Ishikawa (cell line): ENCODE data around the gene BACE1-AS.

Experiments
- CEBPB ChIP-seq: IDR thresholded peaks from 2 replicates; pipeline ENCODE4 v1.6.1; 2012
- CREB1 ChIP-seq: IDR thresholded peaks from 2 replicates; pipeline ENCODE4 v1.6.1; 2012; ENCODE audit warnings: low read depth
- EGR1 ChIP-seq: IDR thresholded peaks from 2 replicates; pipeline ENCODE4 v1.6.1; 2012
- EP300 ChIP-seq: IDR thresholded peaks from 2 replicates; pipeline ENCODE4 v1.6.1; 2012; ENCODE audit warnings: borderline replicate concordance
- FOXM1 ChIP-seq: IDR thresholded peaks from 2 replicates; pipeline ENCODE4 v1.6.1; 2012; ENCODE audit warnings: low read depth, borderline replicate concordance
- MAX ChIP-seq: IDR thresholded peaks from 2 replicates; pipeline ENCODE4 v1.6.1; 2012
- NFIC ChIP-seq: IDR thresholded peaks from 2 replicates; pipeline ENCODE4 v1.6.1; 2012
- RAD21 ChIP-seq: IDR thresholded peaks from 2 replicates; pipeline ENCODE4 v1.6.1; 2012; ENCODE audit warnings: low read depth
- REST ChIP-seq: IDR thresholded peaks from 2 replicates; pipeline ENCODE4 v1.6.1; 2012; ENCODE audit warnings: low read depth, mild to moderate bottlenecking
- TAF1 ChIP-seq: IDR thresholded peaks from 2 replicates; pipeline ENCODE4 v1.6.1; 2012; ENCODE audit warnings: low read depth, mild to moderate bottlenecking
- TCF12 ChIP-seq: IDR thresholded peaks from 2 replicates; pipeline ENCODE4 v1.6.1; 2012; ENCODE audit warnings: low read depth
- TEAD4 ChIP-seq: IDR thresholded peaks from 2 replicates; pipeline ENCODE4 v1.6.1; 2012
- USF1 ChIP-seq: IDR thresholded peaks from 2 replicates; pipeline ENCODE4 v1.6.1; 2012
- YY1 ChIP-seq: IDR thresholded peaks from 2 replicates; pipeline ENCODE4 v1.6.1; 2012; ENCODE audit warnings: low read depth
- ZBTB7A ChIP-seq: IDR thresholded peaks from 2 replicates; pipeline ENCODE4 v1.6.1; 2012; ENCODE audit warnings: low read depth

Gene BACE1-AS

GRCh38 chr11:117332843-117333242 lies 41.7 kb downstream of the BACE1-AS start:
- no peak for TF ChIP-seq CREB1
- TF ChIP-seq YY1 = no peak
- TF ChIP-seq REST = no peak
- TF ChIP-seq EP300 = no peak
- TF ChIP-seq TCF12 = no peak
- no peak for TF ChIP-seq TEAD4
- no peak for TF ChIP-seq CEBPB
- no peak for TF ChIP-seq RAD21
- TF ChIP-seq ZBTB7A = no peak
- no peak for TF ChIP-seq USF1
- TF ChIP-seq TAF1 = no peak
- TF ChIP-seq NFIC = no peak
- TF ChIP-seq FOXM1 = no peak

- TF ChIP-seq RAD21 (no peak), CREB1 (no peak), YY1 (no peak), TEAD4 (no peak), ZBTB7A (no peak), NFIC (no peak), USF1 (no peak), TAF1 (no peak), EP300 (no peak), TCF12 (no peak), FOXM1 (no peak), REST (no peak), EGR1 (no peak), MAX (no peak)
Measured at GRCh38 chr11:117333917-117334316, 42.8 kb downstream of the BACE1-AS start.

GRCh38 chr11:117334896-117335295 lies 43.8 kb downstream of the BACE1-AS start:
- no peak for TF ChIP-seq NFIC
- TF ChIP-seq MAX = no peak
- TF ChIP-seq FOXM1 = no peak
- TF ChIP-seq TCF12 = no peak
- no peak for TF ChIP-seq REST
- TF ChIP-seq USF1 = no peak
- TF ChIP-seq EGR1 = no peak
- no peak for TF ChIP-seq TAF1
- no peak for TF ChIP-seq RAD21
- no peak for TF ChIP-seq ZBTB7A
- TF ChIP-seq CEBPB = no peak
- no peak for TF ChIP-seq YY1
- TF ChIP-seq TEAD4 = no peak

GRCh38 chr11:117335399-117335798 lies 44.3 kb downstream of the BACE1-AS start:
- TF ChIP-seq CREB1 = no peak
- TF ChIP-seq MAX = no peak
- no peak for TF ChIP-seq TEAD4
- no peak for TF ChIP-seq EGR1
- no peak for TF ChIP-seq CEBPB
- no peak for TF ChIP-seq REST
- no peak for TF ChIP-seq USF1
- TF ChIP-seq YY1 = no peak
- TF ChIP-seq EP300 = no peak
- TF ChIP-seq ZBTB7A = no peak
